ENCODE measurements around the gene HPCAL1.

The HPCAL1 gene

DNA sequence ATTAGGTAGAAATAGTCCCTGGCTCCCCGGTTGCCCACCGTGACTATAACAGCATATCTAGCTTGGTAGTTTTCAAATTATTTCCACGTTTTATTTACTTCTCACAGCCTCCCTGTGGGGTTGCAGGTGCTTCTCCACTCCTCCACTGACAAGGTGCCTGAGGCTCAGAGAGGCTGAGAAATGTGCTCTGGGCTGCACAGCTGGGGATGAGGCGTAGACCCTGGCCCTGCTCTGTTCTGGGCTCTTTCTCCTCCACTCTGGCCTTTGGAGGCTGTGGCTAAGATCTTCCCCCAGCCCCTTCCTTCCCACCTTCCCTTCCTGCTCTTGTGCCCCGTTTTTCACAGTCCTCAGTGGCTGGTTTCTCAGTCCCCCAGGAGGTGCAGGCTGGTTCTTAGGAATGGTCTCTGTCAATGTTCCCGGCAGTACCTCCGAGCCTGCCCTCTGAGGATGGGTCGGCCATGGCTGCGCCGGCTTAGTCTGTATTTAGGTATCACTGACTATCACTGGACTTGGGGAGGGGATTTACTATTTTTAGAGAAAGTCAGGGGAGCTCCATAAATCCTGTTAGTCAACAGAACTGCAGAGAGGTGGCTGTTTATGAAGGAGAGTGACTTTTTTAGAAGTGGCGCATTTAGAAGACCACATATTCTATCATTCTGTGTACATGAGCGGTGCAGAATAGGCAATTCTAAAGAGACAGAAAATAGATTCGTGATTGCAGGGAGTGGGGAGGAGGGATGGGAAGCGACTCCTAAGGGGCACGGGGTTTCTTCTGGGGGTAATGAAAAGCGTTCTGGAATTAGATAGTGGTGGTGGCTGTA is 35.0 kb downstream of the HPCAL1 start:
- no peak for DNase-seq (ENCODE audit: low spot score)

DNA sequence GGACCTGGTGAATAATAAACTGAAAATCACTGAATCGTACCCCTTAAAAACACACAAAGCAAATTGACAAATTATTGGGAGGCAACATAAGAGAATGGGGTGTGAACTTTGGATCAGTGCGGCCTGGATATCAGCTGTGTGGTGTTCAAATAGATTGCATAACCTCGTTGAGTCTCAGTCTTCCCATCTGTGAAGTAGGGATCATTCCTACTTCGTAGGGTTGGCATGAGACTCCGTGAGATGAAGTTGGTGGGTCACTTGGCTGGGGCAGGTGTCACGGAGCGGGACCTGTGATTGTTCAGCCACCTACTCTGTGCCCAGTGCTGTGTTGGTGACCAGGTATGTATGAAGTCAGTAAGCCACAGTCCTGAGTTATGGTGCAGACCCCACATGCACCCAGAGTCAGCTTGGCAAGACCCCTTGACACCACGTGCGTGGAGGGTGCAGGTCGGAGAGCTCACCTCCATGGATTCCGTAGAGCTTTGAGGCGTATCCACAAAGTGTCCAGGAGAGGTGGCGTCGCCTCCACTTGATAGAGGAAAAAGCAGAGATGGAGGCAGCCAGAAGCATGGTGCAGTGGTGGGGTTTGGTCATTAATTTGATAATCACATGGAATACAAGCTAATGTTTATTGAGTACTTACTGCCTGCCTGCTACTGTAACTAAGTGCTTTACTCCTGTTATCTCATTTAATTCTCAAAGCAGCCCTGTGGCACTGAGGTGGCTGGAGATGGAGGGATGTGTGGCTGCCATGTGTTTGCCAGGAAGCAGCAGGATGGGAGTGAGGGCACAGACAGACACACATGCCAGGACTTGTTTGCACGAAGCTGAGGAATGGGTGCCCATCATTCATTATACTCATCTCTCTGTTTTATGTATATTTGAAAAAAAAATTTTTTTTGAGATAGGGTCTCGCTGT is 35.8 kb downstream of the HPCAL1 start:
- DNase-seq (ENCODE audit: low spot score) = no peak

- no peak for DNase-seq (ENCODE audit: low spot score)
Measured at GRCh38 chr2:10339647-10340592, 37.2 kb downstream of the HPCAL1 start.

DNA sequence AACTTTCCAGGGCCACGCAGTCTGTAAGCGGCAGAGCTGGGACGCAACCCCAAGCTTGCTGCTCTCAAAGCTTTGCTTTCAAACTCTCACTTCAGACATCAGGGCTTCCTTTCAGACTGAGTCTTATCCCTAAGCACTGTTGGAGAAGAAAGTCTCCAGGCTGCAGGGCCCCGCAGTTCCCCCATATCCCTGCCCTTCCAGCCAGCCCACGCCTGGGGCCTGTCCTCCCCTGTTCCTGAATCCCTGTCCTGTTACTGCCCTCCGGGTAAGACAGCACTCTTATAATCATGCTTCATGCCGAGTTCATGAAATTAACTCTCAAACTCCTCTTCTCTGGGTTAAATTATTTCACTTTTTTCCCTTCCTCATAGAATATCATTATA is 37.9 kb downstream of the HPCAL1 start:
- DNase-seq (ENCODE audit: low spot score) = no peak

DNA sequence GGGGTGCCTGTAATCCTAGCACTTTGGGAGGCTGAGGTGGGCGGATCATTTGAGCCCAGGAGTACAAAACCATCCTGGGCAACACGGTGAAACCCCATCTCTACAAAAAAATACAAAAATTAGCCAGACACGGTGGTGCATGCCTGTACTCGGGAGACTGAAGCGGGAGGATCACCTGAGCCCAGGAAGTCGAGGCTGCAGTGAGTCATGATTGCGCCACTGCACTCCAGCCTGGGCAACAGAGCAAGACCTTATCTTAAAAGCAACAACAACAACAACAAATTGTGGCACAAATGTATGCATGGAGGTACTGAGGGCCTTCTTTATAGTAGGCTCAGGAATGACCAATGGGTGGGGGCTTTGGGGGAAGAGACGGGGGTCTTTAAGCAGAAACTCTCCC is 38.5 kb downstream of the HPCAL1 start:
- DNase-seq (ENCODE audit: low spot score) = no peak

- DNase-seq (ENCODE audit: low spot score) = no peak
Measured at GRCh38 chr2:10342245-10342951, 39.7 kb downstream of the HPCAL1 start.

- DNase-seq (ENCODE audit: low spot score) = no peak
Measured at GRCh38 chr2:10343191-10343590, 40.5 kb downstream of the HPCAL1 start.

DNA sequence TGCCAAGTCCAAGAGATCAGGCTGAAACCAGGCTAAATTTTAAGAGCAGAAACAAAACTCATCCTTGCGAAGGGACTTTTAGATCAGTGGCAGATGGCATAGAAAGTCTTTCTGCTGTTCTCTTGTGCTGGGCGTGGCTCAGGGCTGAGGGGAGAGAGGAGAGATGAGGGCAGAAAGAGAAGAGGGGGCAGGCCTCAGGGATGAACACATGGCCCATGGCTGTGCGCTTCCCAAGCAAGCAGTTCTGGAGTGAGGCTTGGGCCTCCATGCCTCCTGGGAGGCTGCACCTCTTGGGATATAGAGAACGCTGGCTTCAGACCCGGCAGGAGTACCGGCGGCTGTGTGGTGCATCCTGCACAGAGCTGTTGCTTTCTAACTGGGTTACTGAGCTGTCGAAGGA is 41.0 kb downstream of the HPCAL1 start:
- no peak for DNase-seq (ENCODE audit: low spot score)

GRCh38 chr2:10344105-10345066 is 41.7 kb downstream of the HPCAL1 start:
- DNase-seq (ENCODE audit: low spot score) = no peak

DNA sequence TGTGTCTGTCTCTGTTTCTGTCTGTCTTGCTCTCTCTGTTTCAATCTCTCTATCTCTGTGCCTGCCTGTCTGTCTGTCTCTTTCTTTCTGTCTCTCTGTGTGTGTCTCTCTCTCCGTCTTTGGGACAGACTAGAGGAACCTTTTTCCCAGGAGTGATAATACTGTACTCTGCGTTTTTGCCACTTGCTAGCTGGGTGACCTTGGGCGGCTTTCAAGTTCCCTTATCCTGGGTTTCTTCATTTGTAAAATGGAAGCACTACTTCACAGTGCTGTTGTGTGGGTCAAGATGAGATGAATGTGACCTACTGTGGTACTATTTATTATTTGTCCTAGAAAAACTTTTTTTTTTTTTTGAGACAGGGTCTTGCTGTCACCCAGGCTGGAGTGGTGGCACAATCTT is 42.4 kb downstream of the HPCAL1 start:
- DNase-seq (ENCODE audit: low spot score) = no peak

- no peak for DNase-seq (ENCODE audit: low spot score)
Measured at GRCh38 chr2:10345813-10346212, 43.1 kb downstream of the HPCAL1 start.

DNA sequence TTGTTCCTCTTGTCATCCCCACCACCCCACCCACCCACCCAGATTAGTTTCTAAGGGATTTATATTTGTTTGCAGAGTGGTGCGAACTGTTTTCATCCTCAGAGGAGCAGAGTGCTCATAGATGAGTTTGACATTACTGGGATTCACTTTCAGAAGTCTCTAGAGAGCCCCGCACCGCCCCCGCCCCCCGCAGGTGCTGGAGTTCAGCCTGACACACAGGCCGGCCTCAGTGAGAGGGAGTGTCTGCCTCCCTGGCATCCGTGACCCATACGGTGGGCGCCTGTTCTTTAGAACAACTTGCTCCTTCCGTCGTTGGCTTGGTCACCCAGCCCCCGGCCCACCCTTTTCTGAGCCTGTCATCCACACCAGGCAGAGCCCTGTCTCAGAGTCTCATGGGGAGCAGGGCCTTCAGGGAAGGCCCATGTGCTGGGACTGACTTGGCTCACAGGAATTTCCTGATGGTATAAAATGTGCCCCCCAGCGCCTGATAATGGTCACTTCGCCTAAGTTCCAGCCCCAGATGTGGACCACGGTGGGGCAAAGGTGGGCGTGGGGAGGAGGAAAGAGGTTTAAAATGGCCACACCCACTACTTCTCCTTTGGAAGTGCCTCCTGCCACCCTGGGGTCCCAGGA is 44.3 kb downstream of the HPCAL1 start:
- DNase-seq (ENCODE audit: low spot score) = no peak

GRCh38 chr2:10347562-10347948 is 44.9 kb downstream of the HPCAL1 start:
- DNase-seq (ENCODE audit: low spot score) = no peak

DNA sequence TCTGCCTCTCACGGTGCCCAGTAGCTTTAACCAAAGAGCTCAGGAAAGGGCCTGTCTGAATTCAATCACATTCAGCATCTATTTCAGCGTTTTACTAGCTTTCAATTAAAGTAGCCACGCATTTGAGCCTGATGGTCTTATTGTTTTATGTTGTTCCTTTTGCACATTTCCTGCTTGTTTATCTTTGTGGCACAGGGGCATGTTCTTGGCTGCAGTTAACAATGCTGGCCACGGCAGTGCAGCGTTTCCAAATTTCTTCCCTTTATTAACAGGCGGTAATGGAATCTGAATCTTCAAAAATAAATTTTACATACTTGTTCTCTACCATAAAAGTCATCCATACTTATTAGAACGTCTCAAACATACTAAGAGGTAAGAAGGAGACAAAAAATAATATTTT is 46.2 kb downstream of the HPCAL1 start:
- no peak for DNase-seq (ENCODE audit: low spot score)

GRCh38 chr2:10350761-10351160 is 48.1 kb downstream of the HPCAL1 start:
- DNase-seq (ENCODE audit: low spot score) = no peak

- no peak for DNase-seq (ENCODE audit: low spot score)
Measured at GRCh38 chr2:10352361-10352760, 49.7 kb downstream of the HPCAL1 start.

- no peak for DNase-seq (ENCODE audit: low spot score)
Measured at GRCh38 chr2:10352972-10353371, 50.3 kb downstream of the HPCAL1 start.

GRCh38 chr2:10353931-10354330 is 51.2 kb downstream of the HPCAL1 start:
- no peak for DNase-seq (ENCODE audit: low spot score)

GRCh38 chr2:10354399-10354798 is 51.7 kb downstream of the HPCAL1 start:
- no peak for DNase-seq (ENCODE audit: low spot score)
